GM23338 (cell line): ENCODE measurements around the gene GFER. TPM values are rescaled to one million over a fixed set of nuclear protein-coding genes. Genes with fewer than 3 reads are reported as not detected.

Source experiments
- ATAC-seq: fragments of 200-7000 bp; cut with Tn5 transposase; 3 replicates; pipeline ENCODE4 v1.9.1; 2020
- DNase-seq: peaks from one replicate; pipeline ENCODE4 v3.0.0-alpha.2; 2015; ENCODE audit warnings: low spot score
- H2AFZ ChIP-seq: fragments of 200-600 bp; sonication (generic); 2 replicates; pipeline ENCODE4 v1.8.0; 2016; ENCODE audit warnings: antibody characterized with exemption, mild to moderate bottlenecking, moderate library complexity
- H3F3A ChIP-seq: fragments of 200-600 bp; sonication (generic); replicated peaks from 2 replicates; pipeline ENCODE4 v1.8.0; 2017; ENCODE audit warnings: antibody characterized with exemption, mixed run types, low read depth
- H3K27ac ChIP-seq: fragments of 200-600 bp; sonication (generic); 2 replicates; pipeline ENCODE4 v1.6.1; 2016; ENCODE audit warnings: low read depth
- H3K27me3 ChIP-seq: fragments of 200-600 bp; sonication (generic); 2 replicates; pipeline ENCODE4 v1.8.0; 2016; ENCODE audit warnings: mild to moderate bottlenecking, mixed run types, moderate library complexity; ENCODE audit not compliant: insufficient read depth
- H3K36me3 ChIP-seq: fragments of 200-600 bp; sonication (generic); 2 replicates; pipeline ENCODE4 v1.8.0; 2016; ENCODE audit warnings: mild to moderate bottlenecking; ENCODE audit not compliant: insufficient read depth
- H3K4me1 ChIP-seq: fragments of 200-600 bp; sonication (generic); 2 replicates; pipeline ENCODE4 v1.8.0; 2016; ENCODE audit warnings: mild to moderate bottlenecking, moderate library complexity; ENCODE audit not compliant: insufficient read depth
- H3K4me2 ChIP-seq: fragments of 200-600 bp; sonication (generic); 2 replicates; pipeline ENCODE4 v1.7.1; 2017; ENCODE audit warnings: mixed run types
- H3K4me3 ChIP-seq: fragments of 200-600 bp; sonication (generic); 2 replicates; pipeline ENCODE4 v1.6.1; 2016; ENCODE audit warnings: mixed run types
- H3K79me2 ChIP-seq: fragments of 200-600 bp; sonication (generic); replicated peaks from 2 replicates; pipeline ENCODE4 v1.8.0; 2017; ENCODE audit warnings: mild to moderate bottlenecking; ENCODE audit not compliant: insufficient read depth
- H3K9me2 ChIP-seq: fragments of 200-600 bp; sonication (generic); 2 replicates; pipeline ENCODE4 v1.8.0; 2017; ENCODE audit not compliant: insufficient read depth
- H4K20me1 ChIP-seq: fragments of 200-600 bp; sonication (generic); replicated peaks from 2 replicates; pipeline ENCODE4 v1.8.0; 2017; ENCODE audit warnings: mild to moderate bottlenecking; ENCODE audit not compliant: insufficient read depth
- H3K27ac Mint-ChIP-seq: 2 replicates; pipeline ENCODE4 v1.8.0; 2020; ENCODE audit warnings: inconsistent platforms, mild to moderate bottlenecking, moderate library complexity, mixed read lengths
- H3K27me3 Mint-ChIP-seq: 3 replicates; pipeline ENCODE4 v1.8.0; 2022; ENCODE audit warnings: low read depth, mild to moderate bottlenecking, moderate library complexity, mixed read lengths, inconsistent platforms; ENCODE audit not compliant: insufficient read depth, poor library complexity
- H3K36me3 Mint-ChIP-seq: 3 replicates; pipeline ENCODE4 v1.8.0; 2021; ENCODE audit warnings: low read depth, mild to moderate bottlenecking, inconsistent platforms, moderate library complexity, mixed read lengths
- H3K4me1 Mint-ChIP-seq: 3 replicates; pipeline ENCODE4 v1.8.0; 2020; ENCODE audit warnings: mild to moderate bottlenecking, inconsistent platforms, mixed read lengths
- H3K4me3 Mint-ChIP-seq: 3 replicates; pipeline ENCODE4 v1.8.0; 2021; ENCODE audit warnings: moderate library complexity, mild to moderate bottlenecking, inconsistent platforms, mixed read lengths
- H3K9me3 Mint-ChIP-seq: 3 replicates; pipeline ENCODE4 v1.8.0; 2020; ENCODE audit warnings: moderate library complexity, mild to moderate bottlenecking, inconsistent platforms, mixed read lengths
- CREB1 ChIP-seq: fragments of 250-450 bp; sonication (Bioruptor Pico); IDR thresholded peaks from 2 replicates; pipeline ENCODE4 v1.5.0; 2020; ENCODE audit warnings: low read depth, mild to moderate bottlenecking, moderate library complexity
- EZH2 ChIP-seq: fragments of 200-600 bp; sonication (generic); IDR thresholded peaks from one replicate; pipeline ENCODE4 v1.8.0; 2017; ENCODE audit warnings: antibody characterized with exemption, mild to moderate bottlenecking, low read depth; ENCODE audit not compliant: unreplicated experiment
- EZH2phosphoT487 ChIP-seq: fragments of 200-600 bp; sonication (generic); IDR thresholded peaks from one replicate; pipeline ENCODE4 v1.8.1; 2018; ENCODE audit warnings: antibody characterized with exemption; ENCODE audit not compliant: unreplicated experiment
- JUNB ChIP-seq: IDR thresholded peaks from one replicate; pipeline ENCODE4 v1.6.1; 2016; ENCODE audit warnings: antibody characterized with exemption; ENCODE audit not compliant: unreplicated experiment
- NANOG ChIP-seq: IDR thresholded peaks from 2 replicates; pipeline ENCODE4 v1.6.1; 2016; ENCODE audit warnings: antibody characterized with exemption, borderline replicate concordance
- POLR2AphosphoS5 ChIP-seq: IDR thresholded peaks from 2 replicates; pipeline ENCODE4 v1.6.1; 2016; ENCODE audit warnings: antibody characterized with exemption, low read depth
- STAT1 ChIP-seq: IDR thresholded peaks from one replicate; pipeline ENCODE4 v1.6.1; 2016; ENCODE audit warnings: antibody characterized with exemption; ENCODE audit not compliant: unreplicated experiment
- ZNF114 ChIP-seq: fragments of 250-450 bp; sonication (Bioruptor Pico); IDR thresholded peaks from 2 replicates; pipeline ENCODE4 v1.5.0; 2020; ENCODE audit warnings: mild to moderate bottlenecking, moderate library complexity
- ZNF331 ChIP-seq: fragments of 250-450 bp; sonication (Bioruptor Pico); IDR thresholded peaks from 2 replicates; pipeline ENCODE4 v1.5.0; 2020; ENCODE audit warnings: low read depth, mild to moderate bottlenecking, moderate library complexity
- polyA plus RNA-seq: library from polyadenylated mRNA; unstranded; fragments of >200 nt; fragmentation: Nextera tagmentation; extraction: Ambion mirVana; gene quantifications from 2 replicates; pipeline ENCODE4 v1.2.1, GENCODE V29; 2016
- total RNA-seq: library from RNA; depleted of rRNA; stranded (reverse); fragments of >200 nt; shearing (Covaris generic); gene quantifications from 2 replicates; pipeline ENCODE4 v1.2.3, GENCODE V29; 2014
- TF ChIP-seq, protein P1 (sequence below): IDR thresholded peaks from one replicate; pipeline ENCODE4 v1.6.1; 2018; ENCODE audit warnings: antibody characterized with exemption; ENCODE audit not compliant: unreplicated experiment
- TF ChIP-seq, protein P2 (sequence below): fragments of 250-450 bp; sonication (Bioruptor Pico); IDR thresholded peaks from 2 replicates; pipeline ENCODE4 v1.5.0; 2020; ENCODE audit warnings: mild to moderate bottlenecking, moderate library complexity
- TF ChIP-seq, protein P3 (sequence below): IDR thresholded peaks from 2 replicates; pipeline ENCODE4 v1.6.1; 2016; ENCODE audit warnings: antibody characterized with exemption
- TF ChIP-seq, protein P4 (sequence below), 2 experiments: fragments of 200-600 bp in 1 of 2; sonication (generic) in 1 of 2; conservative IDR thresholded peaks; 2 replicates each; pipeline versions ENCODE4 v1.5.1 to v1.6.1; 2016 to 2017; ENCODE audit warnings: antibody characterized with exemption in 2 of 2, low read depth in 2 of 2, mild to moderate bottlenecking in 2 of 2, moderate library complexity in 1 of 2

GFER gene
- total and polyA plus RNA-seq, 2 experiments from 2014 or later: 40.1 to 64.5 TPM

DNA sequence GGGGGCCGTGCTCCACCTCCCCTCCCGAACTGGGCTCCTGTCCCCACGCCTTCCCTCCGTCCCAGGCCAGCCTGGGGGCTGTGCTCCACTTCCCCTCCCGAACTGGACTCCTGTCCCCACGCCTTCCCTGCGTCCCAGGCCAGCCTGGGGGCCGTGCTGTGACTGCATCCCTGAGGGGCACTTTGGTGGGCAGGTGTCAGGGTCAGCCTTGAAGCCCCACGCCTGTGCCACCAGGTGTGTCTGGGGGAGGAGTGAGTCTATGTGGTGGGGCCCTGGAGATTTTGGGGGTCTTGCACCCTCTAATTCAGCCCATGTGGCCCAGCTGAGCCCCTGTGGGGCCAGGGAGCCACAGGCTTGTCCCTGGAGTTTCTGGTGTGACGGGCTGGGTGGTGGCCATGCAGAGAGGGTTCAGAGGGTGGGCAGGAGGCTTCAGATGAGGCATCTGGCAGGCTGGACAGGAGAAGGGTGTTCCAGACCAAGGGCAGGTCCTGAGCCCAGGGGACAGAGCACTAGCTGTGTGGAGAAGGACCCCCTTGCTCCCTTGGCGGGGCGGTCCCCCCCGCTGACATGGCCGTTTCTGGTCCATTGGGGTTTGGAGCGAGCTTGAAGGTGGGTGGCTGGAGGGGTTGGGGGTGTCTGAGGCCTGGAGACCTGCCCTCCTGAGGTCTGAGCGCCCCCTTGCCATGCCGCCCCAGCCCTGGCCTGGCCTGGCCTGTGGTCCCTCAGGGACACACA is 50.9 kb downstream of the GFER start:
- H3K27ac Mint-ChIP-seq: no peak overlapping the region
- H3K27me3 Mint-ChIP-seq: peaks cover 12% of the 10 kb centered on the region
- H4K20me1 ChIP-seq: 0 out of 2 replicates have a peak, but pooled peaks cover 3% of the 10 kb centered on the region

More for the DNA sequence above, 50.9 kb downstream of the GFER start:
- no peak overlapping the region for H2AFZ ChIP-seq
- DNase-seq (no peak), ATAC-seq (no peak)
- H3F3A ChIP-seq: no peaks in the 10 kb centered on the region
- no peak overlapping the region for H3K4me2 ChIP-seq
- H3K4me1 Mint-ChIP-seq: peaks cover 8% of the 10 kb centered on the region
- H3K4me3 ChIP-seq: no peak overlapping the region
- H3K9me3 Mint-ChIP-seq: no peaks in the 10 kb centered on the region
- TF ChIP-seq, protein P1, sequence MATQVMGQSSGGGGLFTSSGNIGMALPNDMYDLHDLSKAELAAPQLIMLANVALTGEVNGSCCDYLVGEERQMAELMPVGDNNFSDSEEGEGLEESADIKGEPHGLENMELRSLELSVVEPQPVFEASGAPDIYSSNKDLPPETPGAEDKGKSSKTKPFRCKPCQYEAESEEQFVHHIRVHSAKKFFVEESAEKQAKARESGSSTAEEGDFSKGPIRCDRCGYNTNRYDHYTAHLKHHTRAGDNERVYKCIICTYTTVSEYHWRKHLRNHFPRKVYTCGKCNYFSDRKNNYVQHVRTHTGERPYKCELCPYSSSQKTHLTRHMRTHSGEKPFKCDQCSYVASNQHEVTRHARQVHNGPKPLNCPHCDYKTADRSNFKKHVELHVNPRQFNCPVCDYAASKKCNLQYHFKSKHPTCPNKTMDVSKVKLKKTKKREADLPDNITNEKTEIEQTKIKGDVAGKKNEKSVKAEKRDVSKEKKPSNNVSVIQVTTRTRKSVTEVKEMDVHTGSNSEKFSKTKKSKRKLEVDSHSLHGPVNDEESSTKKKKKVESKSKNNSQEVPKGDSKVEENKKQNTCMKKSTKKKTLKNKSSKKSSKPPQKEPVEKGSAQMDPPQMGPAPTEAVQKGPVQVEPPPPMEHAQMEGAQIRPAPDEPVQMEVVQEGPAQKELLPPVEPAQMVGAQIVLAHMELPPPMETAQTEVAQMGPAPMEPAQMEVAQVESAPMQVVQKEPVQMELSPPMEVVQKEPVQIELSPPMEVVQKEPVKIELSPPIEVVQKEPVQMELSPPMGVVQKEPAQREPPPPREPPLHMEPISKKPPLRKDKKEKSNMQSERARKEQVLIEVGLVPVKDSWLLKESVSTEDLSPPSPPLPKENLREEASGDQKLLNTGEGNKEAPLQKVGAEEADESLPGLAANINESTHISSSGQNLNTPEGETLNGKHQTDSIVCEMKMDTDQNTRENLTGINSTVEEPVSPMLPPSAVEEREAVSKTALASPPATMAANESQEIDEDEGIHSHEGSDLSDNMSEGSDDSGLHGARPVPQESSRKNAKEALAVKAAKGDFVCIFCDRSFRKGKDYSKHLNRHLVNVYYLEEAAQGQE: no peak
- TF ChIP-seq, protein P2, sequence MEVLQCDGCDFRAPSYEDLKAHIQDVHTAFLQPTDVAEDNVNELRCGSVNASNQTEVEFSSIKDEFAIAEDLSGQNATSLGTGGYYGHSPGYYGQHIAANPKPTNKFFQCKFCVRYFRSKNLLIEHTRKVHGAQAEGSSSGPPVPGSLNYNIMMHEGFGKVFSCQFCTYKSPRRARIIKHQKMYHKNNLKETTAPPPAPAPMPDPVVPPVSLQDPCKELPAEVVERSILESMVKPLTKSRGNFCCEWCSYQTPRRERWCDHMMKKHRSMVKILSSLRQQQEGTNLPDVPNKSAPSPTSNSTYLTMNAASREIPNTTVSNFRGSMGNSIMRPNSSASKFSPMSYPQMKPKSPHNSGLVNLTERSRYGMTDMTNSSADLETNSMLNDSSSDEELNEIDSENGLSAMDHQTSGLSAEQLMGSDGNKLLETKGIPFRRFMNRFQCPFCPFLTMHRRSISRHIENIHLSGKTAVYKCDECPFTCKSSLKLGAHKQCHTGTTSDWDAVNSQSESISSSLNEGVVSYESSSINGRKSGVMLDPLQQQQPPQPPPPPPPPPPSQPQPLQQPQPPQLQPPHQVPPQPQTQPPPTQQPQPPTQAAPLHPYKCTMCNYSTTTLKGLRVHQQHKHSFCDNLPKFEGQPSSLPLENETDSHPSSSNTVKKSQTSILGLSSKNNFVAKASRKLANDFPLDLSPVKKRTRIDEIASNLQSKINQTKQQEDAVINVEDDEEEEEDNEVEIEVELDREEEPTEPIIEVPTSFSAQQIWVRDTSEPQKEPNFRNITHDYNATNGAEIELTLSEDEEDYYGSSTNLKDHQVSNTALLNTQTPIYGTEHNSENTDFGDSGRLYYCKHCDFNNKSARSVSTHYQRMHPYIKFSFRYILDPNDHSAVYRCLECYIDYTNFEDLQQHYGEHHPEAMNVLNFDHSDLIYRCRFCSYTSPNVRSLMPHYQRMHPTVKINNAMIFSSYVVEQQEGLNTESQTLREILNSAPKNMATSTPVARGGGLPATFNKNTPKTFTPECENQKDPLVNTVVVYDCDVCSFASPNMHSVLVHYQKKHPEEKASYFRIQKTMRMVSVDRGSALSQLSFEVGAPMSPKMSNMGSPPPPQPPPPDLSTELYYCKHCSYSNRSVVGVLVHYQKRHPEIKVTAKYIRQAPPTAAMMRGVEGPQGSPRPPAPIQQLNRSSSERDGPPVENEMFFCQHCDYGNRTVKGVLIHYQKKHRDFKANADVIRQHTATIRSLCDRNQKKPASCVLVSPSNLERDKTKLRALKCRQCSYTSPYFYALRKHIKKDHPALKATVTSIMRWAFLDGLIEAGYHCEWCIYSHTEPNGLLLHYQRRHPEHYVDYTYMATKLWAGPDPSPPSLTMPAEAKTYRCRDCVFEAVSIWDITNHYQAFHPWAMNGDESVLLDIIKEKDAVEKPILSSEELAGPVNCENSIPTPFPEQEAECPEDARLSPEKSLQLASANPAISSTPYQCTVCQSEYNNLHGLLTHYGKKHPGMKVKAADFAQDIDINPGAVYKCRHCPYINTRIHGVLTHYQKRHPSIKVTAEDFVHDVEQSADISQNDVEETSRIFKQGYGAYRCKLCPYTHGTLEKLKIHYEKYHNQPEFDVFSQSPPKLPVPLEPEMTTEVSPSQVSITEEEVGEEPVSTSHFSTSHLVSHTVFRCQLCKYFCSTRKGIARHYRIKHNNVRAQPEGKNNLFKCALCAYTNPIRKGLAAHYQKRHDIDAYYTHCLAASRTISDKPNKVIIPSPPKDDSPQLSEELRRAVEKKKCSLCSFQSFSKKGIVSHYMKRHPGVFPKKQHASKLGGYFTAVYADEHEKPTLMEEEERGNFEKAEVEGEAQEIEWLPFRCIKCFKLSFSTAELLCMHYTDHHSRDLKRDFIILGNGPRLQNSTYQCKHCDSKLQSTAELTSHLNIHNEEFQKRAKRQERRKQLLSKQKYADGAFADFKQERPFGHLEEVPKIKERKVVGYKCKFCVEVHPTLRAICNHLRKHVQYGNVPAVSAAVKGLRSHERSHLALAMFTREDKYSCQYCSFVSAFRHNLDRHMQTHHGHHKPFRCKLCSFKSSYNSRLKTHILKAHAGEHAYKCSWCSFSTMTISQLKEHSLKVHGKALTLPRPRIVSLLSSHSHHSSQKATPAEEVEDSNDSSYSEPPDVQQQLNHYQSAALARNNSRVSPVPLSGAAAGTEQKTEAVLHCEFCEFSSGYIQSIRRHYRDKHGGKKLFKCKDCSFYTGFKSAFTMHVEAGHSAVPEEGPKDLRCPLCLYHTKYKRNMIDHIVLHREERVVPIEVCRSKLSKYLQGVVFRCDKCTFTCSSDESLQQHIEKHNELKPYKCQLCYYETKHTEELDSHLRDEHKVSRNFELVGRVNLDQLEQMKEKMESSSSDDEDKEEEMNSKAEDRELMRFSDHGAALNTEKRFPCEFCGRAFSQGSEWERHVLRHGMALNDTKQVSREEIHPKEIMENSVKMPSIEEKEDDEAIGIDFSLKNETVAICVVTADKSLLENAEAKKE (CRISPR knock-in tag): no peak
- TF ChIP-seq POLR2AphosphoS5 (no peak), STAT1 (no peak), JUNB (no peak), ZNF331 (CRISPR knock-in tag) (no peak), ZNF114 (CRISPR knock-in tag) (no peak), EZH2 (no peak), NANOG (no peak), CREB1 (CRISPR knock-in tag) (no peak), EZH2phosphoT487 (no peak)
- TF ChIP-seq, protein P3, sequence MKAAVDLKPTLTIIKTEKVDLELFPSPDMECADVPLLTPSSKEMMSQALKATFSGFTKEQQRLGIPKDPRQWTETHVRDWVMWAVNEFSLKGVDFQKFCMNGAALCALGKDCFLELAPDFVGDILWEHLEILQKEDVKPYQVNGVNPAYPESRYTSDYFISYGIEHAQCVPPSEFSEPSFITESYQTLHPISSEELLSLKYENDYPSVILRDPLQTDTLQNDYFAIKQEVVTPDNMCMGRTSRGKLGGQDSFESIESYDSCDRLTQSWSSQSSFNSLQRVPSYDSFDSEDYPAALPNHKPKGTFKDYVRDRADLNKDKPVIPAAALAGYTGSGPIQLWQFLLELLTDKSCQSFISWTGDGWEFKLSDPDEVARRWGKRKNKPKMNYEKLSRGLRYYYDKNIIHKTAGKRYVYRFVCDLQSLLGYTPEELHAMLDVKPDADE: no peak
- TF ChIP-seq, protein P4, sequence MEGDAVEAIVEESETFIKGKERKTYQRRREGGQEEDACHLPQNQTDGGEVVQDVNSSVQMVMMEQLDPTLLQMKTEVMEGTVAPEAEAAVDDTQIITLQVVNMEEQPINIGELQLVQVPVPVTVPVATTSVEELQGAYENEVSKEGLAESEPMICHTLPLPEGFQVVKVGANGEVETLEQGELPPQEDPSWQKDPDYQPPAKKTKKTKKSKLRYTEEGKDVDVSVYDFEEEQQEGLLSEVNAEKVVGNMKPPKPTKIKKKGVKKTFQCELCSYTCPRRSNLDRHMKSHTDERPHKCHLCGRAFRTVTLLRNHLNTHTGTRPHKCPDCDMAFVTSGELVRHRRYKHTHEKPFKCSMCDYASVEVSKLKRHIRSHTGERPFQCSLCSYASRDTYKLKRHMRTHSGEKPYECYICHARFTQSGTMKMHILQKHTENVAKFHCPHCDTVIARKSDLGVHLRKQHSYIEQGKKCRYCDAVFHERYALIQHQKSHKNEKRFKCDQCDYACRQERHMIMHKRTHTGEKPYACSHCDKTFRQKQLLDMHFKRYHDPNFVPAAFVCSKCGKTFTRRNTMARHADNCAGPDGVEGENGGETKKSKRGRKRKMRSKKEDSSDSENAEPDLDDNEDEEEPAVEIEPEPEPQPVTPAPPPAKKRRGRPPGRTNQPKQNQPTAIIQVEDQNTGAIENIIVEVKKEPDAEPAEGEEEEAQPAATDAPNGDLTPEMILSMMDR (conservative IDR thresholded peaks at IDR 0.05; ENCODE audit: low read depth in 2 of 2): no peak
- H3K9me2 ChIP-seq: no peaks in the 10 kb centered on the region
- H3K27me3 ChIP-seq: no peaks in the 10 kb centered on the region
- H3K4me1 ChIP-seq: no peaks in the 10 kb centered on the region
- H3K79me2 ChIP-seq: no peaks in the 10 kb centered on the region
- H3K27ac ChIP-seq: no peak overlapping the region
- no peak overlapping the region for H3K4me3 Mint-ChIP-seq
- H3K36me3 ChIP-seq: no peaks in the 10 kb centered on the region
- H3K36me3 Mint-ChIP-seq: no peaks in the 10 kb centered on the region
